Activated CD8-positive, alpha-beta memory T cell treated with anti-CD3 and anti-CD28 coated beads for 48 hours (primary cell): ENCODE results near the gene RBM8A.
A peak's percentile ranks its signal among the peaks of the same experiment; 100 is the strongest.
"Not testable (repeated sequence)": the region's sequence is repeated elsewhere in the genome, so short reads cannot be mapped to it uniquely, and the experiment has no call there.

Experiments used
- DNase-seq, 3 experiments: peaks; one replicate each; pipeline ENCODE4 v3.0.0-alpha.2; 2020; ENCODE audit warnings: low read depth in 2 of 3, low spot score in 2 of 3

Gene RBM8A

GRCh38 chr1:145956781-145957442, 29.6 kb upstream of the RBM8A start:
- DNase-seq: no peak

GRCh38 chr1:145956361-145956760, 29.1 kb upstream of the RBM8A start:
- no peak for DNase-seq

- no peak for DNase-seq
These were observed 28.2 kb upstream of the RBM8A start for GRCh38 chr1:145955436-145955835.

- DNase-seq: no peak
These were observed 26.6 kb upstream of the RBM8A start for GRCh38 chr1:145953861-145954260.

- no peak for DNase-seq
These were observed 25.6 kb upstream of the RBM8A start for GRCh38 chr1:145952903-145953302.

- DNase-seq: no peak
These were observed 24.2 kb upstream of the RBM8A start for GRCh38 chr1:145951526-145951925.

GRCh38 chr1:145949219-145949618, 21.9 kb upstream of the RBM8A start:
- DNase-seq: no peak

GRCh38 chr1:145947551-145947950, 20.3 kb upstream of the RBM8A start:
- no peak for DNase-seq

GRCh38 chr1:145946477-145946986, 19.2 kb upstream of the RBM8A start:
- no peak for DNase-seq

- DNase-seq: no peak
These were observed 17.2 kb upstream of the RBM8A start for GRCh38 chr1:145944532-145944931.

GRCh38 chr1:145942871-145943270, 15.6 kb upstream of the RBM8A start:
- DNase-seq: no peak

GRCh38 chr1:145942405-145942804, 15.1 kb upstream of the RBM8A start:
- DNase-seq: no peak

- DNase-seq: no peak
These were observed 10.2 kb upstream of the RBM8A start for GRCh38 chr1:145937436-145937835.

GRCh38 chr1:145936247-145936646, 9.0 kb upstream of the RBM8A start:
- DNase-seq: no peak

- DNase-seq: no peak
These were observed 8.4 kb upstream of the RBM8A start for GRCh38 chr1:145935708-145936107.

- DNase-seq: not testable (repeated sequence)
These were observed 5.3 kb upstream of the RBM8A start for GRCh38 chr1:145932522-145933009.

- DNase-seq: no peak
These were observed 796 bp upstream of the RBM8A start for GRCh38 chr1:145927916-145928643.

- DNase-seq: peak in 1 of 3 experiments; percentile 32
These were observed 610 bp downstream of the RBM8A start for GRCh38 chr1:145926686-145927062.

- no peak for DNase-seq
These were observed 5.0 kb downstream of the RBM8A start for GRCh38 chr1:145922266-145922665.

- not testable (repeated sequence) for DNase-seq
These were observed 7.0 kb downstream of the RBM8A start for GRCh38 chr1:145920297-145920696.

- DNase-seq: no peak
These were observed 8.0 kb downstream of the RBM8A start for GRCh38 chr1:145918992-145919939.
